Ascending aorta (tissue), 2 donors: ENCODE results near the gene LAMA3. TPM values are rescaled to one million over a fixed set of nuclear protein-coding genes. Genes with fewer than 3 reads are reported as not detected.

Source experiments
- DNase-seq, 2 donors: peaks; one replicate each; pipeline ENCODE4 v3.0.0-alpha.2; 2019; ENCODE audit warnings: low spot score in 2 of 2
- H3K27ac ChIP-seq, 2 donors: fragments of 200-600 bp; sonication (generic); one replicate each; pipeline ENCODE4 v1.5.1; 2016 to 2017; ENCODE audit warnings: mild to moderate bottlenecking in 1 of 2
- H3K27me3 ChIP-seq: fragments of 200-600 bp; sonication (generic); one replicate; pipeline ENCODE4 v1.5.1; 2017
- H3K36me3 ChIP-seq, 2 donors: fragments of 200-600 bp; sonication (generic); one replicate each; pipeline ENCODE4 v1.5.1; 2016
- H3K4me1 ChIP-seq, 2 donors: fragments of 200-600 bp; sonication (generic); one replicate each; pipeline ENCODE4 v1.5.1; 2016 to 2017; ENCODE audit warnings: mild to moderate bottlenecking in 1 of 2
- H3K4me3 ChIP-seq, 2 donors: fragments of 200-600 bp; sonication (generic); one replicate each; pipeline ENCODE4 v1.5.1; 2016 to 2017; ENCODE audit warnings: mild to moderate bottlenecking in 1 of 2
- H3K9me3 ChIP-seq, 2 donors: fragments of 200-600 bp; sonication (generic); one replicate each; pipeline ENCODE4 v1.5.1; 2016
- CTCF ChIP-seq, 3 experiments: fragments of 200-600 bp in 2 of 3; fragments of 450-650 bp in 1 of 3; sonication (generic) in 2 of 3; IDR thresholded peaks; one replicate each; pipeline ENCODE4 v1.5.1; 2016 to 2019; ENCODE audit warnings: antibody characterized with exemption in 3 of 3, mild to moderate bottlenecking in 1 of 3, moderate library complexity in 1 of 3
- intact Hi-C: fragments of 100-400 bp; cut with DNase I; formaldehyde crosslinking; loops from one replicate; pipeline ENCODE4 v1.15.1; 2023
- total RNA-seq: library from RNA; depleted of rRNA; stranded (reverse); fragments of >200 nt; gene quantifications from one replicate; pipeline ENCODE4 v1.1.0, GENCODE V29; 2016

Gene LAMA3
- total RNA-seq, 1 donor from 2014 or later: 27.2 TPM

GRCh38 chr18:23934863-23935262 is 245.6 kb downstream of the LAMA3 start:
- DNase-seq: no peak
- H3K4me1 ChIP-seq: no peaks in the 10 kb centered on the region
- H3K27ac ChIP-seq: no peak overlapping the region
- intact Hi-C loops: no loop called here
- H3K27me3 ChIP-seq: no peaks in the 10 kb centered on the region
- no peak for TF ChIP-seq CTCF (IDR thresholded peaks at IDR 0.05)
- no peaks in the 10 kb centered on the region for H3K36me3 ChIP-seq
- no peaks in the 10 kb centered on the region for H3K9me3 ChIP-seq
- no peak overlapping the region for H3K4me3 ChIP-seq

GRCh38 chr18:23935804-23936203 is 246.6 kb downstream of the LAMA3 start:
- Histone ChIP-seq H3K27ac (no peak overlapping the region), H3K4me1 (no peaks in the 10 kb centered on the region), H3K4me3 (no peak overlapping the region), H3K9me3 (no peaks in the 10 kb centered on the region), H3K27me3 (no peaks in the 10 kb centered on the region), H3K36me3 (no peaks in the 10 kb centered on the region)
- TF ChIP-seq CTCF (IDR thresholded peaks at IDR 0.05): no peak
- DNase-seq: no peak
- intact Hi-C loops: no loop called here

GRCh38 chr18:23936381-23936958 is 247.2 kb downstream of the LAMA3 start:
- no peak for DNase-seq
- Histone ChIP-seq H3K9me3 (no peaks in the 10 kb centered on the region), H3K4me3 (no peak overlapping the region), H3K27ac (no peak overlapping the region), H3K36me3 (no peaks in the 10 kb centered on the region), H3K27me3 (no peaks in the 10 kb centered on the region), H3K4me1 (no peaks in the 10 kb centered on the region)
- intact Hi-C loops: no loop called here
- TF ChIP-seq CTCF (IDR thresholded peaks at IDR 0.05): no peak

- Histone ChIP-seq H3K9me3 (no peaks in the 10 kb centered on the region), H3K36me3 (no peaks in the 10 kb centered on the region), H3K4me3 (no peak overlapping the region), H3K27me3 (no peaks in the 10 kb centered on the region), H3K27ac (no peak overlapping the region), H3K4me1 (no peaks in the 10 kb centered on the region)
- TF ChIP-seq CTCF (IDR thresholded peaks at IDR 0.05): no peak
- no peak for DNase-seq
- intact Hi-C loops: no loop called here
Measured at GRCh38 chr18:23938043-23938756, 248.9 kb downstream of the LAMA3 start.

GRCh38 chr18:23938901-23939341 is 249.7 kb downstream of the LAMA3 start:
- no peak for TF ChIP-seq CTCF (IDR thresholded peaks at IDR 0.05)
- no peaks in the 10 kb centered on the region for H3K27me3 ChIP-seq
- no peak for DNase-seq
- H3K4me3 ChIP-seq: no peak overlapping the region
- no peaks in the 10 kb centered on the region for H3K4me1 ChIP-seq
- no peaks in the 10 kb centered on the region for H3K9me3 ChIP-seq
- no peaks in the 10 kb centered on the region for H3K36me3 ChIP-seq
- H3K27ac ChIP-seq: no peak overlapping the region
- intact Hi-C loops: no loop called here
